DOHH2 (cell line): Measurements from ENCODE around the gene FGD4.

ENCODE experiments used
- H3F3A ChIP-seq: fragments of 200-600 bp; sonication (generic), shearing (Covaris generic); 2 replicates; pipeline ENCODE4 v1.6.0; 2016; ENCODE audit warnings: antibody characterized with exemption, mild to moderate bottlenecking; ENCODE audit not compliant: control insufficient read depth, insufficient read depth
- H3K27ac ChIP-seq: fragments of 200-600 bp; sonication (generic); 2 replicates; pipeline ENCODE4 v1.5.1; 2014; ENCODE audit warnings: low read depth, mild to moderate bottlenecking, low read length, moderate library complexity
- H3K27me3 ChIP-seq: fragments of 200-600 bp; sonication (generic); 2 replicates; pipeline ENCODE4 v1.6.1; 2014; ENCODE audit warnings: mild to moderate bottlenecking, low read length, mixed read lengths; ENCODE audit not compliant: control insufficient read depth
- H3K36me3 ChIP-seq: fragments of 200-600 bp; sonication (generic); 2 replicates; pipeline ENCODE4 v1.6.1; 2014; ENCODE audit warnings: mild to moderate bottlenecking, low read length, moderate library complexity, mixed read lengths; ENCODE audit not compliant: control insufficient read depth
- H3K4me1 ChIP-seq: fragments of 200-600 bp; sonication (generic); 2 replicates; pipeline ENCODE4 v1.6.1; 2014; ENCODE audit warnings: mild to moderate bottlenecking, low read length, mixed read lengths; ENCODE audit not compliant: control insufficient read depth
- H3K4me2 ChIP-seq: fragments of 200-600 bp; sonication (generic); 2 replicates; pipeline ENCODE4 v1.6.0; 2014; ENCODE audit warnings: mild to moderate bottlenecking, low read length, moderate library complexity
- H3K4me3 ChIP-seq: fragments of 200-600 bp; sonication (generic); 2 replicates; pipeline ENCODE4 v1.5.1; 2014; ENCODE audit warnings: mild to moderate bottlenecking, low read length, mixed read lengths
- H3K79me2 ChIP-seq: fragments of 200-600 bp; sonication (generic); 2 replicates; pipeline ENCODE4 v1.6.1; 2014; ENCODE audit warnings: mild to moderate bottlenecking, low read length, mixed read lengths; ENCODE audit not compliant: control insufficient read depth
- H3K9me2 ChIP-seq: fragments of 200-600 bp; sonication (generic); replicated peaks from 2 replicates; pipeline ENCODE4 v1.6.1; 2014; ENCODE audit warnings: mild to moderate bottlenecking, low read length, mixed read lengths; ENCODE audit not compliant: control insufficient read depth
- H3K9me3 ChIP-seq: fragments of 200-600 bp; sonication (generic); 2 replicates; pipeline ENCODE4 v1.6.1; 2014; ENCODE audit warnings: antibody characterized with exemption, low read length, mixed read lengths; ENCODE audit not compliant: control insufficient read depth, insufficient read depth
- H4K20me1 ChIP-seq: fragments of 200-600 bp; sonication (generic); 2 replicates; pipeline ENCODE4 v1.6.0; 2014; ENCODE audit warnings: low read depth, mild to moderate bottlenecking, antibody characterized with exemption, low read length, moderate library complexity; ENCODE audit not compliant: control insufficient read depth, insufficient read depth
- CTCF ChIP-seq: fragments of 200-600 bp; sonication (generic); IDR thresholded peaks from one replicate; pipeline ENCODE4 v1.5.1; 2014; ENCODE audit warnings: antibody characterized with exemption, mild to moderate bottlenecking, low read depth, low read length; ENCODE audit not compliant: poor library complexity, severe bottlenecking
- EZH2phosphoT487 ChIP-seq: fragments of 200-600 bp; sonication (generic); IDR thresholded peaks from 2 replicates; pipeline ENCODE4 v1.6.1; 2017; ENCODE audit warnings: borderline replicate concordance, mild to moderate bottlenecking, antibody characterized with exemption, low read length, moderate library complexity, mixed read lengths

Gene FGD4

DNA sequence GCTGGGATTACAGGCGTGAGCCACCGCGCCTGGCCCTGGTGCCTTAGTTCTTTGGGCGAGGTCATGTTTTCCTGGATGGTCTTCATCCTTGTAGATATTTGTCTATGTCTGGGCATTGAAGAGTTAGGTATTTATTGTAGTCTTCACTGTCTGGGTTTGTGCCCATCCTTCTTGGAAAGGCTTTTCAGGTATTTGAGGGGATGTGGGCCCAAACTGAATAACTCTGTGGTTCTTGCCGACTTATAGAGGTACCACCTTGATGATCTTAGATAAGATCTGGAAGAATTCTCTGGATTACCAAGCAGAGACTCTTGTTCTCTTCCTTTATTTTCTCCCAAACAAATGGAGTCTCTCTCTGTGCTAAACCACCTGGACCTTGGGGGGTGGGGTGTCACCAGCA is 18.9 kb downstream of the FGD4 start:
- no peak overlapping the region for H3K4me2 ChIP-seq
- no peaks in the 10 kb centered on the region for H3K36me3 ChIP-seq
- no peak overlapping the region for H3K27ac ChIP-seq
- no peaks in the 10 kb centered on the region for H4K20me1 ChIP-seq
- H3K9me3 ChIP-seq: no peaks in the 10 kb centered on the region
- TF ChIP-seq CTCF (no peak), EZH2phosphoT487 (no peak)
- H3K4me3 ChIP-seq: no peak overlapping the region
- H3K79me2 ChIP-seq: no peaks in the 10 kb centered on the region
- no peaks in the 10 kb centered on the region for H3K4me1 ChIP-seq
- no peaks in the 10 kb centered on the region for H3F3A ChIP-seq
- no peaks in the 10 kb centered on the region for H3K27me3 ChIP-seq
- H3K9me2 ChIP-seq: no peaks in the 10 kb centered on the region

DNA sequence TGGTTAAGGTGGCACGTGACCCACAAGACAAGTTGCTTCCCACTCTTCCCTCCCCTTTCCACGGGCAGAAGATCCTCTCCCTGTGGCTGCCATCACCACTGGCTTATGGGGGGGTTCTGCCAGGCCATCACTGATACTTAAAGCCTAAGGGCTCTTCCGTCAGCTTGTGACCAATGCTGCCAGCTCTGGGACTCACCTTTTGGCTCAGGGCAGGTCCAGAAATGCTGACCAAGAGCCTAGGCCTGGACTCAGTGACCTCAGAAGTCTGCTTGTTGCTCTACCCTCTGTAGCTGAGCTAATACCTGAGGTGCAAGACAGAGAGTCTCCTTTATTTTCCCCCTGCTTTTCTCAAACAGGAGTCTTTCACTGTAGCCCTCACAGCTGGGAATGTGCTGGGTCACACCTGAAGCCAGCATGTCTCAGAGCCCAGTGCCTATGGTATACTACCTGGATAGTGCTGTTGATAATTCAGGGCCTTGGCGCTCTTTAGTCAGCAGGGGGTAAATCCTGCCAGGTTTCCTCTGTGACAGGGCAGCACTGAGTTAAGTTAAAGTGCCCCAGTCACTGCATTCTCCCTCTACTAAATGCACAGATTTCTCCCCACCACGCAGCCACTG is 19.7 kb downstream of the FGD4 start:
- Histone ChIP-seq H3K27ac (no peak overlapping the region), H3K27me3 (no peaks in the 10 kb centered on the region), H3K79me2 (no peaks in the 10 kb centered on the region)

GRCh38 chr12:32419520-32419960 is 20.2 kb downstream of the FGD4 start:
- no peaks in the 10 kb centered on the region for H4K20me1 ChIP-seq
- no peaks in the 10 kb centered on the region for H3K9me3 ChIP-seq
- H3K4me2 ChIP-seq: no peak overlapping the region
- no peaks in the 10 kb centered on the region for H3K79me2 ChIP-seq
- H3K4me1 ChIP-seq: no peaks in the 10 kb centered on the region
- H3K36me3 ChIP-seq: no peaks in the 10 kb centered on the region
- no peaks in the 10 kb centered on the region for H3F3A ChIP-seq
- H3K4me3 ChIP-seq: no peak overlapping the region
- H3K9me2 ChIP-seq: no peaks in the 10 kb centered on the region
- no peaks in the 10 kb centered on the region for H3K27me3 ChIP-seq
- H3K27ac ChIP-seq: no peak overlapping the region
- no peak for TF ChIP-seq EZH2phosphoT487

More for the DNA sequence above, 19.7 kb downstream of the FGD4 start:
- H3K4me2 ChIP-seq: no peak overlapping the region
- H3F3A ChIP-seq: no peaks in the 10 kb centered on the region
- no peaks in the 10 kb centered on the region for H4K20me1 ChIP-seq
- no peak overlapping the region for H3K4me3 ChIP-seq
- no peaks in the 10 kb centered on the region for H3K4me1 ChIP-seq
- TF ChIP-seq CTCF (no peak), EZH2phosphoT487 (no peak)
- no peaks in the 10 kb centered on the region for H3K9me3 ChIP-seq
- no peaks in the 10 kb centered on the region for H3K9me2 ChIP-seq
- no peaks in the 10 kb centered on the region for H3K36me3 ChIP-seq

GRCh38 chr12:32420356-32420755 is 21.0 kb downstream of the FGD4 start:
- no peaks in the 10 kb centered on the region for H3K79me2 ChIP-seq
- H3K36me3 ChIP-seq: no peaks in the 10 kb centered on the region
- H3K9me3 ChIP-seq: no peaks in the 10 kb centered on the region
- H3K4me1 ChIP-seq: no peaks in the 10 kb centered on the region
- H3K27me3 ChIP-seq: no peaks in the 10 kb centered on the region
- TF ChIP-seq CTCF (no peak), EZH2phosphoT487 (no peak)
- no peaks in the 10 kb centered on the region for H4K20me1 ChIP-seq
- no peak overlapping the region for H3K4me2 ChIP-seq
- H3K9me2 ChIP-seq: no peaks in the 10 kb centered on the region
- no peak overlapping the region for H3K27ac ChIP-seq
- no peaks in the 10 kb centered on the region for H3F3A ChIP-seq
- no peak overlapping the region for H3K4me3 ChIP-seq
